Common myeloid progenitor, CD34-positive (primary cell): Measurements from ENCODE around the gene FAU.
A peak's percentile ranks its signal among the peaks of the same experiment; 100 is the strongest.

Experiments used
- CTCF ChIA-PET: fragments of 350-600 bp; sonication (Branson Sonifier 250); formaldehyde crosslinking; loops from one replicate; lab custom pipeline; 2021; ENCODE audit warnings: antibody characterized with exemption; lab: Charles Lee
- POLR2A ChIA-PET: fragments of 350-600 bp; sonication (Branson Sonifier 250); formaldehyde crosslinking; loops from one replicate; lab custom pipeline; 2021; ENCODE audit warnings: antibody characterized with exemption; lab: Charles Lee
- DNase-seq, 3 donors: peaks; one replicate each; pipeline versions ENCODE4 v3.0.0 to v3.0.0-alpha.2; 2013
- H3K27ac ChIP-seq, 2 experiments: 1 replicate in 1 of 2; 2 replicates in 1 of 2; pipeline ENCODE4 v1.7.0; 2013; ENCODE audit warnings: inconsistent platforms in 2 of 2, low read length in 2 of 2, mild to moderate bottlenecking in 2 of 2, low read depth in 1 of 2, moderate library complexity in 1 of 2; ENCODE audit not compliant: severe bottlenecking in 2 of 2, insufficient read depth in 1 of 2, poor library complexity in 1 of 2
- H3K27me3 ChIP-seq, 5 experiments: replicated peaks in 2 of 5; 1 replicate in 3 of 5; 2 replicates in 2 of 5; pipeline versions ENCODE4 v1.6.1 to v1.7.0; 2013; ENCODE audit warnings: low read length in 4 of 5, mild to moderate bottlenecking in 2 of 5, moderate library complexity in 2 of 5, inconsistent platforms in 1 of 5; ENCODE audit not compliant: insufficient read depth in 5 of 5, control insufficient read depth in 4 of 5
- H3K36me3 ChIP-seq, 4 experiments: 1 replicate in 2 of 4; 2 replicates in 2 of 4; pipeline versions ENCODE4 v1.6.1 to v1.7.0; 2013; ENCODE audit warnings: low read length in 3 of 4, control low read depth in 1 of 4, mild to moderate bottlenecking in 1 of 4; ENCODE audit not compliant: control insufficient read depth in 4 of 4, insufficient read depth in 4 of 4
- H3K4me1 ChIP-seq, 4 experiments: 1 replicate in 3 of 4; 2 replicates in 1 of 4; pipeline versions ENCODE4 v1.6.1 to v1.7.1; 2013; ENCODE audit warnings: low read length in 3 of 4, mild to moderate bottlenecking in 3 of 4, control low read depth in 1 of 4, inconsistent platforms in 1 of 4, moderate library complexity in 1 of 4; ENCODE audit not compliant: control insufficient read depth in 4 of 4, insufficient read depth in 4 of 4; ENCODE audit errors: control extremely low read depth in 1 of 4
- H3K4me3 ChIP-seq, 7 experiments: 1 replicate in 4 of 7; 2 replicates in 3 of 7; pipeline versions ENCODE4 v1.5.1 to v1.7.0; 2013; ENCODE audit warnings: mild to moderate bottlenecking in 7 of 7, low read length in 6 of 7, moderate library complexity in 6 of 7, inconsistent platforms in 2 of 7, low read depth in 2 of 7, control low read depth in 1 of 7; ENCODE audit not compliant: insufficient read depth in 4 of 7, control insufficient read depth in 1 of 7; ENCODE audit errors: extremely low read depth in 1 of 7
- H3K9me3 ChIP-seq, 5 experiments: 1 replicate in 4 of 5; 2 replicates in 1 of 5; pipeline versions ENCODE4 v1.6.1 to v1.7.1; 2013; ENCODE audit warnings: low read length in 4 of 5, mild to moderate bottlenecking in 2 of 5, inconsistent platforms in 1 of 5, low read depth in 1 of 5, moderate library complexity in 1 of 5; ENCODE audit not compliant: control insufficient read depth in 4 of 5, insufficient read depth in 2 of 5; ENCODE audit errors: control extremely low read depth in 1 of 5
- WGBS: methylation state at CpG from one replicate; pipeline ENCODE4 v1.1.5; 2013; ENCODE audit not compliant: insufficient coverage; 5-methylcytosine and 5-hydroxymethylcytosine counted together

FAU gene

DNA sequence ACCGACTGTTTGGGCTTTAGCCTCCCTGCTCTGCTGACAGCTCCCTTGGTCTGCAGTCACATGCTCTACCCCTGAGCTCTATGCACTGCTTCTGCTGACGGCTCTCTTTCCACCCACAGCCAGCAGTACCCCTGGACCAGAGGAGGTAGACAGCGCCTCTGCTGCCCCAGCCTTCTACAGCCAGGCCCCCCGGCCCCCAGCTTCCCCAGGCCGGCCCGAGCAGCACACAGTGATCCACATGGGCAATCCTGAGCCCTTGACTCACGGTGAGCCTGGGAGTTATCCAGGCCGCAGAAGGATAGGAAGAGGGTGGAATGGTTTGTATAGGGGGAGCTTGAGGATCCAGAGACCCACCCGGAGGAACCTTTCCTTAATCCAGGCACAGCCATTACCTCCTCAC is 35.1 kb downstream of the FAU start:
- POLR2A ChIA-PET: interaction anchor here (1.4 kb wide), 1 partner anchor 9 kb away, joined by 5 read pairs; the partner anchor contains the start of gene VPS51

DNA sequence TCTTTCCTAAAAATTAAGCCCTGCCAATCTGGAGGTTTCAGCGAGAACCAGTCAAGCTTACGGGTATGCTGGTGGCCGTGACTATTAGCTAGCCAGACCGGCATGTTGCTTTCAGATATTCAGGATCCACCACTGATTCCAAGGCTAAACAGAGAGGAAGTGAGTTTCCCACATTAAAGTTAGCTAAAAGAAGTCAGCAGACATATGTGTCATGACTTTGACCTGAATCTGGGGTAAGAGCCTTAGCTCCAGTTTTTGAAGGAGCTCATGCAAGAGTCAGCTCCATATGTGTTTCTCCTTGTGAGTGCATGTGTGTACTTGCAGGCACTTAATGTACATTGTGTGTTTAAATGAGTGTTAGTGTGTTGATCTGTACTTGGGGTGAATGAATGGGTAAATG is 36.5 kb downstream of the FAU start:
- H3K27me3 ChIP-seq: no peaks in the 10 kb centered on the region
- ChIA-PET POLR2A (no interaction called here), CTCF (interaction anchor here (0.7 to 1.4 kb wide), 7 partner anchors 9 to 238 kb away, joined by 3 to 7 read pairs (median 4); partner anchors contain the start of gene TM7SF2)
- H3K9me3 ChIP-seq: no peaks in the 10 kb centered on the region
- WGBS: 81% methylated on average over 4 of the region's 4 CpGs
- peak overlapping the region in 1 of 2 experiments; percentile 85 for H3K27ac ChIP-seq
- no peak overlapping the region for H3K4me3 ChIP-seq
- H3K4me1 ChIP-seq: peaks cover 10 to 38% (median 24%) of the 10 kb centered on the region in 4 experiments
- peaks cover 4 to 55% (median 37%) of the 10 kb centered on the region in 4 experiments for H3K36me3 ChIP-seq
- no peak for DNase-seq

More for the DNA sequence above, 35.1 kb downstream of the FAU start:
- H3K27ac ChIP-seq: peak overlapping the region in 1 of 2 experiments; percentile 6
- no peak for DNase-seq
- H3K27me3 ChIP-seq: no peaks in the 10 kb centered on the region
- H3K9me3 ChIP-seq: no peaks in the 10 kb centered on the region
- peaks cover 4 to 50% (median 36%) of the 10 kb centered on the region in 4 experiments for H3K36me3 ChIP-seq
- peaks cover 10 to 30% (median 24%) of the 10 kb centered on the region in 4 experiments for H3K4me1 ChIP-seq
- CTCF ChIA-PET: interaction anchor here (1.4 kb wide), 1 partner anchor 18 kb away, joined by 5 read pairs; no protein-coding TSS in a partner anchor
- H3K4me3 ChIP-seq: no peak overlapping the region
- 100% methylated on average over 5 of the region's 9 CpGs for WGBS

DNA sequence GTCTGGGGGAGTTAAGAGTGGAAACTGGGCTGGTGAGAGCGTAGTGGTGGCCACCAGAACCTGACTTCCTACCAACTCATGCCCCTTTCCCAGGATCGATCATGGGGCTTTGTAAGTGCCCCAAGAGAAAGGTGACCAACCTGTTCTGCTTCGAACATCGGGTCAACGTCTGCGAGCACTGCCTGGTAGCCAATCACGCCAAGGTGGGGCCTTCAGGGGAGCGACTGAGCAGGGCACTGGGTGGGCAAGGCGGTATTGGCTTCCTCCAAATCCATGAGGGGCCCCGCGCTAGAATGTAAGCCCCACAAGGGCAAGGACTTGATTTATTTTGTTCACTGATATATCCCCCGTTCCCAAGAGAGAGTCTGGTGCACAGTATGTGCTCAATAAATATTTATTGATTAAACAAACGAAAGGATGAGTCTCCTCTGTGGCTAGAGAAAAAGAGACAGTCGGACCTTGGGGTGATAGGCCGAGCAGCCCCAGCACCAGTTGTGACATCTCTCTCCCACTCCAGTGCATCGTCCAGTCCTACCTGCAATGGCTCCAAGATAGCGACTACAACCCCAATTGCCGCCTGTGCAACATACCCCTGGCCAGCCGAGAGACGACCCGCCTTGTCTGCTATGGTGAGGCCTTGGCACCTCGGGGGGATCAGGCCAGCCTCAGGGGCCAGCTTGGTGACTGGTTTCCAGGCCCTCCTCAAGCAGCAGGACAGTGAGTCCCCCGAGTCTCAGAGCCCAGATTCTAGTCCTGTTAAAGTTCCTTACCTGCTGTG is 37.1 kb downstream of the FAU start:
- 58% methylated on average over 21 of the region's 23 CpGs for WGBS
- H3K4me3 ChIP-seq: peak overlapping the region; percentile 72 to 94 (median 83)
- H3K4me1 ChIP-seq: peaks cover 10 to 38% (median 24%) of the 10 kb centered on the region in 4 experiments
- H3K36me3 ChIP-seq: peaks cover 4 to 59% (median 41%) of the 10 kb centered on the region in 4 experiments
- CTCF ChIA-PET: interaction anchor here (0.7 to 1.4 kb wide), 6 partner anchors 8 to 238 kb away, joined by 3 to 7 read pairs (median 4); partner anchors contain the start of gene TM7SF2
- DNase-seq: no peak
- no peaks in the 10 kb centered on the region for H3K9me3 ChIP-seq
- peak overlapping the region; percentile 84 to 85 for H3K27ac ChIP-seq
- H3K27me3 ChIP-seq: no peaks in the 10 kb centered on the region
- POLR2A ChIA-PET: no interaction called here

- Histone ChIP-seq H3K36me3 (peaks cover 4 to 59% (median 42%) of the 10 kb centered on the region in 4 experiments), H3K4me3 (peak within 1 kb of the TSS; percentile 72 to 94 (median 83)), H3K27ac (peak within 1 kb of the TSS; percentile 84 to 85), H3K27me3 (no peaks in the 10 kb centered on the region), H3K9me3 (no peaks in the 10 kb centered on the region), H3K4me1 (peaks cover 10 to 38% (median 24%) of the 10 kb centered on the region in 4 experiments)
- 0% methylated on average over 71 of the region's 79 CpGs for WGBS
- DNase-seq: peak; percentile 95 to 98 (median 97)
- ChIA-PET CTCF (interaction anchor here (1.1 to 1.3 kb wide), 2 partner anchors 11 to 52 kb away, joined by 4 to 6 read pairs; no protein-coding TSS in a partner anchor), POLR2A (no interaction called here)
Observed at GRCh38 chr11:65083834-65084597, 37.9 kb downstream of the FAU start, which contains the start of the genes CDCA5 and ZFPL1. TSS of gene CDCA5 (minus strand) at chr11:65084040. CDS start at chr11:65083978, 62 bp downstream. TSS of gene ZFPL1 (plus strand) at chr11:65084222. CDS start at chr11:65084699, 477 bp downstream.

DNA sequence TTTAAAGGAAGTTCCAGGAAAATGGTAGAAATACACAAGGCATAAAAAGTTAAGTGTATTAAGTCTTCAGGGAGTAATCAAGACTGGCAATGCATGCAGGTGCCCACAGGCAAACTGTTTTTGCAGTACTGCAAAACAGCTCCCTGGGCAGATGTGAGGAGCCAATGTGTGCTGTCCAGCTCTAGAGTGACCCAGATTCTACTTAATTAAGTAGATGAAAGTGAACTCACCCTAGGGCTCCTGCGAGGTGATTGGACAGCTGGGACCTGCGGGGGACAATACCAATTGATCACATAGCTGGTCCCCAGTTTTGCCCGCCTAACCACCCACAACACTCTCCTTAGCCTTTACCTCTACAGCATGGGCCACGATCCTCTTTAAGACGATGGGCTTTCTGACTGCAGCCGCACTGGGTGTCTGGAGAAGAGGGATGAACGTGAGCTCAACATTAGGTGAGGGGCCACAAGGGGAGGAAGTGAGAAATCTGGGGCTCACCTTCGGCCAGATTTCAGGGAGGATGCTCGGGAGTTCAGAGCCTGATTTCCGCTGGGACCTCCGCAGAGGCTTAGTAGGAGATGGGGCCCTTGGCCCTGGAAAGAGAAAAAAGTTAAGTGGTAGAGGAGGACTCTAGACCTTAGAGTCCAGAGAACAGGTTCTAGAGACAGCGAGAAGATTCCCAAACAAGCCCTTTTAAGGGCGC is 38.6 kb downstream of the FAU start:
- H3K27me3 ChIP-seq: no peaks in the 10 kb centered on the region
- ChIA-PET CTCF (interaction anchor here (0.8 to 1.3 kb wide), 6 partner anchors 12 to 76 kb away, joined by 3 to 6 read pairs (median 4); partner anchors contain the start of gene ARL2), POLR2A (no interaction called here)
- peak overlapping the region; percentile 15 to 85 for H3K27ac ChIP-seq
- H3K4me1 ChIP-seq: peaks cover 10 to 38% (median 25%) of the 10 kb centered on the region in 4 experiments
- peak overlapping the region; percentile 72 to 94 (median 83) for H3K4me3 ChIP-seq
- 13% methylated on average over 10 of the region's 13 CpGs for WGBS
- H3K9me3 ChIP-seq: no peaks in the 10 kb centered on the region
- peaks cover 4 to 59% (median 38%) of the 10 kb centered on the region in 4 experiments for H3K36me3 ChIP-seq
- no peak for DNase-seq

DNA sequence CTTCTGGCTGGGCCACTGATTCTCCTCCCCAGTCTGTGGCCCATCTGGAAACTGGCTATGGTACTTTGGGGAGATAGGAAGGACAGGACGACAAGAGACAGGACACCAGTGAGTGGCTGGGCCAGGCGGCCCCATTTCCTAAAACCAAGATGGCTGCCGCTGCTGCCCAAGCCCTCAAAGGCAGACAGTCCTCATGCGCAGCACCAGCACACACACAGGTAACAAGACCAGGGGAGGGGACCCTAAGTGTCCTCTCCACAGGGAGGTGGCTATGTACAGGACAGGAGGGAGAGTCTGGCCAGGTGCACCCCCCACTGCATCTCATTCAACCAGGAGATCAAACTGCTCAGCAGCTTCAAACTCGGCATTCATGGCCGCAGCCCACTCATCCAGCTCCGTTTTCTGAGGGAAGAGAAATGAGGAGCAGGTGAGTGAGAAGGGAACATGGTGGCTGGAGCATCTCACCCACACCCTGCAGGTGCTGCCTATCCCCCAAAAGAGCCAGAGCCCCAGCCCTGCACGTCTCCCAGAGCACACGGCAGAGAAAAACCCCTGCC is 43.1 kb downstream of the FAU start:
- CTCF ChIA-PET: interaction anchor here (0.7 to 1.6 kb wide), 4 partner anchors 10 to 66 kb away, joined by 3 to 4 read pairs (median 4); no protein-coding TSS in a partner anchor
- H3K27ac ChIP-seq: peak overlapping the region; percentile 12 to 50
- 92% methylated on average over 4 of the region's 9 CpGs for WGBS

More for the DNA sequence above, 43.1 kb downstream of the FAU start:
- Histone ChIP-seq H3K9me3 (no peaks in the 10 kb centered on the region), H3K4me3 (no peak overlapping the region), H3K27me3 (no peaks in the 10 kb centered on the region), H3K4me1 (peaks cover 10 to 26% (median 14%) of the 10 kb centered on the region in 4 experiments), H3K36me3 (peaks cover 0 to 53% (median 18%) of the 10 kb centered on the region in 4 experiments)
- POLR2A ChIA-PET: no interaction called here
- DNase-seq: no peak
